Stimulated activated effector memory CD8-positive, alpha-beta T cell treated with anti-CD3 and anti-CD28 coated beads, Interleukin-12 subunit alpha, Interleukin-12 subunit beta, amount 100 ng/mL, for 72 hours (primary cell): ENCODE data around the gene REX1BD.

ENCODE experiments used
- ATAC-seq: fragments of 150-1000 bp; cut with Tn5 transposase; 2 replicates; pipeline ENCODE4 v1.10.0; 2021
- DNase-seq, 2 donors: peaks; one replicate each; pipeline ENCODE4 v3.0.0; 2021 to 2022; ENCODE audit warnings: low spot score in 2 of 2
- H3K27ac Mint-ChIP-seq: one replicate; pipeline ENCODE4 v1.8.0; 2022; ENCODE audit warnings: mild to moderate bottlenecking, mixed read lengths
- H3K36me3 Mint-ChIP-seq: one replicate; pipeline ENCODE4 v1.8.0; 2022; ENCODE audit warnings: mild to moderate bottlenecking, mixed read lengths
- H3K4me1 Mint-ChIP-seq: one replicate; pipeline ENCODE4 v1.8.0; 2022; ENCODE audit warnings: mixed read lengths
- H3K4me3 Mint-ChIP-seq: one replicate; pipeline ENCODE4 v1.8.0; 2022; ENCODE audit warnings: mild to moderate bottlenecking, mixed read lengths
- H3K9me3 Mint-ChIP-seq: one replicate; pipeline ENCODE4 v1.8.0; 2022; ENCODE audit warnings: mixed read lengths

REX1BD gene

GRCh38 chr19:18613589-18614234 is 25.1 kb downstream of the REX1BD start:
- DNase-seq, result no peak
- H3K36me3 Mint-ChIP-seq, result no peaks in the 10 kb centered on the region
- no peak for ATAC-seq
- H3K27ac Mint-ChIP-seq, result no peak overlapping the region
- peaks cover 25% of the 10 kb centered on the region for H3K4me1 Mint-ChIP-seq
- H3K4me3 Mint-ChIP-seq, result peak overlapping the region; percentile 62
- H3K9me3 Mint-ChIP-seq, result no peaks in the 10 kb centered on the region

GRCh38 chr19:18616023-18616422 is 27.4 kb downstream of the REX1BD start:
- Mint-ChIP-seq H3K4me3 (no peak overlapping the region), H3K9me3 (no peaks in the 10 kb centered on the region)

GRCh38 chr19:18617562-18617961 is 29.0 kb downstream of the REX1BD start:
- Mint-ChIP-seq H3K36me3 (no peaks in the 10 kb centered on the region), H3K9me3 (no peaks in the 10 kb centered on the region), H3K4me3 (no peak overlapping the region), H3K4me1 (peaks cover 9% of the 10 kb centered on the region), H3K27ac (no peak overlapping the region)
- DNase-seq (no peak), ATAC-seq (no peak)

More at GRCh38 chr19:18616023-18616422, 27.4 kb downstream of the REX1BD start:
- Mint-ChIP-seq H3K27ac (no peak overlapping the region), H3K36me3 (no peaks in the 10 kb centered on the region), H3K4me1 (peaks cover 22% of the 10 kb centered on the region)
- ATAC-seq (no peak), DNase-seq (no peak)

- Mint-ChIP-seq H3K36me3 (no peaks in the 10 kb centered on the region), H3K9me3 (no peaks in the 10 kb centered on the region), H3K4me3 (no peak overlapping the region), H3K4me1 (peaks cover 6% of the 10 kb centered on the region), H3K27ac (no peak overlapping the region)
- ATAC-seq, result no peak
- DNase-seq, result no peak
These were observed 29.6 kb downstream of the REX1BD start for GRCh38 chr19:18618236-18618635.

- H3K4me3 Mint-ChIP-seq, result no peak overlapping the region
- no peak for DNase-seq
- no peaks in the 10 kb centered on the region for H3K9me3 Mint-ChIP-seq
- no peaks in the 10 kb centered on the region for H3K36me3 Mint-ChIP-seq
- ATAC-seq, result no peak
- no peak overlapping the region for H3K27ac Mint-ChIP-seq
- no peaks in the 10 kb centered on the region for H3K4me1 Mint-ChIP-seq
These were observed 31.7 kb downstream of the REX1BD start for GRCh38 chr19:18620311-18620710.

GRCh38 chr19:18620902-18621301 is 32.3 kb downstream of the REX1BD start:
- H3K36me3 Mint-ChIP-seq, result no peaks in the 10 kb centered on the region
- no peak for ATAC-seq
- H3K9me3 Mint-ChIP-seq, result no peaks in the 10 kb centered on the region
- no peak for DNase-seq
- no peak overlapping the region for H3K4me3 Mint-ChIP-seq
- no peaks in the 10 kb centered on the region for H3K4me1 Mint-ChIP-seq
- H3K27ac Mint-ChIP-seq, result no peak overlapping the region

- H3K36me3 Mint-ChIP-seq, result no peaks in the 10 kb centered on the region
- no peak overlapping the region for H3K27ac Mint-ChIP-seq
These were observed 38.3 kb downstream of the REX1BD start for GRCh38 chr19:18626906-18627305.

GRCh38 chr19:18629166-18630088 is 40.8 kb downstream of the REX1BD start:
- DNase-seq (no peak), ATAC-seq (peak; percentile 21)
- H3K4me1 Mint-ChIP-seq, result peaks cover under 1% of the 10 kb centered on the region
- no peaks in the 10 kb centered on the region for H3K9me3 Mint-ChIP-seq
- H3K36me3 Mint-ChIP-seq, result no peaks in the 10 kb centered on the region
- peak overlapping the region; percentile 30 for H3K27ac Mint-ChIP-seq
- H3K4me3 Mint-ChIP-seq, result no peak overlapping the region

More at GRCh38 chr19:18626906-18627305, 38.3 kb downstream of the REX1BD start:
- Mint-ChIP-seq H3K9me3 (no peaks in the 10 kb centered on the region), H3K4me1 (no peaks in the 10 kb centered on the region), H3K4me3 (no peak overlapping the region)
- ATAC-seq (no peak), DNase-seq (no peak)

- Mint-ChIP-seq H3K4me3 (no peak overlapping the region), H3K36me3 (peaks cover 3% of the 10 kb centered on the region), H3K4me1 (peaks cover 29% of the 10 kb centered on the region), H3K27ac (peak overlapping the region; percentile 16), H3K9me3 (no peaks in the 10 kb centered on the region)
- DNase-seq, result no peak
- no peak for ATAC-seq
These were observed 44.7 kb downstream of the REX1BD start for GRCh38 chr19:18633321-18633720.

GRCh38 chr19:18634612-18635297 is 46.2 kb downstream of the REX1BD start:
- peaks cover 6% of the 10 kb centered on the region for H3K36me3 Mint-ChIP-seq
- H3K4me3 Mint-ChIP-seq, result no peak overlapping the region
- no peaks in the 10 kb centered on the region for H3K9me3 Mint-ChIP-seq

GRCh38 chr19:18635831-18636182 is 47.2 kb downstream of the REX1BD start:
- Mint-ChIP-seq H3K4me3 (peak overlapping the region; percentile 82), H3K27ac (peak overlapping the region; percentile 90), H3K36me3 (peaks cover 6% of the 10 kb centered on the region), H3K9me3 (no peaks in the 10 kb centered on the region), H3K4me1 (peaks cover 31% of the 10 kb centered on the region)
- no peak for DNase-seq
- no peak for ATAC-seq

More at GRCh38 chr19:18634612-18635297, 46.2 kb downstream of the REX1BD start:
- H3K4me1 Mint-ChIP-seq, result peaks cover 31% of the 10 kb centered on the region
- no peak for DNase-seq
- no peak overlapping the region for H3K27ac Mint-ChIP-seq
- no peak for ATAC-seq

GRCh38 chr19:18636183-18636968 is 47.8 kb downstream of the REX1BD start:
- Mint-ChIP-seq H3K4me1 (peaks cover 31% of the 10 kb centered on the region), H3K27ac (peak overlapping the region; percentile 90), H3K9me3 (no peaks in the 10 kb centered on the region), H3K4me3 (peak overlapping the region; percentile 82), H3K36me3 (peaks cover 6% of the 10 kb centered on the region)
- peak; percentile 92 for ATAC-seq
- peak; percentile 99 to 100 for DNase-seq

- Mint-ChIP-seq H3K4me3 (peak within 1 kb of the TSS; percentile 82), H3K9me3 (no peaks in the 10 kb centered on the region), H3K36me3 (peaks cover 6% of the 10 kb centered on the region), H3K4me1 (peaks cover 31% of the 10 kb centered on the region), H3K27ac (peak within 1 kb of the TSS; percentile 90)
- ATAC-seq (no peak), DNase-seq (peak in 1 of 2 donors; percentile 56)
These were observed 48.5 kb downstream of the REX1BD start, which contains the start of gene KLHL26 for GRCh38 chr19:18636969-18637629. Gene KLHL26 (plus strand): TSS chr19:18637028. CDS start chr19:18637055, 27 bp downstream.
